ENCODE measurements around the gene SNRPD3. TPM values are rescaled to one million over a fixed set of nuclear protein-coding genes. Genes with fewer than 3 reads are reported as not detected.
"Not testable (repeated sequence)": the region's sequence is repeated elsewhere in the genome, so short reads cannot be mapped to it uniquely, and the experiment has no call there.

SNRPD3 gene
- total RNA-seq, 4 donors from 2014 or later = 63.8 to 110 (median 87.6) TPM

DNA sequence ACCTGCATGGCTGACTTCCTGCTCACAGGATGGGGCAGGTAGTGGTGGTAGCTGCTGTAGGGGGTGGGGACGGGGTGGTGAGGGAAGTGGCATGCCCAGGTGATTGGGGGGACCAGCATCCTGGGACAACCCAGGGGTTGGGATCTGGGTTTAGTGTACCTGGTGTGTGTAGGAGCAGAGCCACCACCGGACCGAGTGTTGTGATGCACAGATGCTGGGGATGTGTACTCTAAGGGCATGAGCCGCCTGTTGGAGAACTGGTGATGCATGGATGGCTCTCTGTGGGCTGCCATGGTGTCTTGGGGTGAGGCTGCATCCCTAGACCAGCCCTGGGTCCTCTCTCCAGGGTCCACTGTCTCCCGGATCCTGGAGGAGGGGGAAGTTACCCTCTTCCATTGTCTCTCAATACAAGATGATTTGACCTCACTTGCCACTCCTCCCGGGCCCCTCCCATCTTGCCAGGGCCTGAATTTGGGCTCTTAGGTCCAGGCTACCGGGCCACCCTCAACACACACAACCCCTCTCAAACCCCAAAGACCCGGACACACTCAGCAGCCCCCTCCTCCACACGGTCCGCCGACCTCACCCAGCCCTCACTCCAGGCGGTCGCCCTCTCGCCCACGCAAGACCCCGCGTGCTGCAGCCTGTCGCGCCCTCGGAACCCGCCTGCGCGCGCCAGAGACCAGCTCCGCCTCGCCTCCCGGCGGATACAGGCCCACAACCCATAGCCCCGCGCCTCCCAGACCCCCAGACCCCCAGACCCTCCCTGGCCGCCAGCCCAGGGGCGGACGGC, 36.5 kb downstream of the SNRPD3 start:
- Histone ChIP-seq H3K27ac (replicated peaks in 1 of 4) (peak overlapping the region; percentile 84 to 88 (median 87)), H3K9me3 (no peaks in the 10 kb centered on the region), H3K36me3 (peaks cover 12 to 25% (median 19%) of the 10 kb centered on the region in 4 donors), H3K4me3 (peak overlapping the region; percentile 74 to 85 (median 80)), H3K27me3 (no peaks in the 10 kb centered on the region), H3K4me1 (peaks cover 10 to 29% (median 21%) of the 10 kb centered on the region in 4 donors)
- intact Hi-C loops (cut with DNase I) = no loop called here
- 10% methylated on average over 28 of the region's 33 CpGs for WGBS
- no peak for TF ChIP-seq EP300 (IDR thresholded peaks at IDR 0.05)
- TF ChIP-seq, protein P1, sequence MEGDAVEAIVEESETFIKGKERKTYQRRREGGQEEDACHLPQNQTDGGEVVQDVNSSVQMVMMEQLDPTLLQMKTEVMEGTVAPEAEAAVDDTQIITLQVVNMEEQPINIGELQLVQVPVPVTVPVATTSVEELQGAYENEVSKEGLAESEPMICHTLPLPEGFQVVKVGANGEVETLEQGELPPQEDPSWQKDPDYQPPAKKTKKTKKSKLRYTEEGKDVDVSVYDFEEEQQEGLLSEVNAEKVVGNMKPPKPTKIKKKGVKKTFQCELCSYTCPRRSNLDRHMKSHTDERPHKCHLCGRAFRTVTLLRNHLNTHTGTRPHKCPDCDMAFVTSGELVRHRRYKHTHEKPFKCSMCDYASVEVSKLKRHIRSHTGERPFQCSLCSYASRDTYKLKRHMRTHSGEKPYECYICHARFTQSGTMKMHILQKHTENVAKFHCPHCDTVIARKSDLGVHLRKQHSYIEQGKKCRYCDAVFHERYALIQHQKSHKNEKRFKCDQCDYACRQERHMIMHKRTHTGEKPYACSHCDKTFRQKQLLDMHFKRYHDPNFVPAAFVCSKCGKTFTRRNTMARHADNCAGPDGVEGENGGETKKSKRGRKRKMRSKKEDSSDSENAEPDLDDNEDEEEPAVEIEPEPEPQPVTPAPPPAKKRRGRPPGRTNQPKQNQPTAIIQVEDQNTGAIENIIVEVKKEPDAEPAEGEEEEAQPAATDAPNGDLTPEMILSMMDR (IDR thresholded peaks at IDR 0.05) = no peak
- TF ChIP-seq POLR2A (IDR thresholded peaks at IDR 0.05; ENCODE audit: low read depth) = no peak
- no peak for DNase-seq (ENCODE audit: extremely low spot score)

DNA sequence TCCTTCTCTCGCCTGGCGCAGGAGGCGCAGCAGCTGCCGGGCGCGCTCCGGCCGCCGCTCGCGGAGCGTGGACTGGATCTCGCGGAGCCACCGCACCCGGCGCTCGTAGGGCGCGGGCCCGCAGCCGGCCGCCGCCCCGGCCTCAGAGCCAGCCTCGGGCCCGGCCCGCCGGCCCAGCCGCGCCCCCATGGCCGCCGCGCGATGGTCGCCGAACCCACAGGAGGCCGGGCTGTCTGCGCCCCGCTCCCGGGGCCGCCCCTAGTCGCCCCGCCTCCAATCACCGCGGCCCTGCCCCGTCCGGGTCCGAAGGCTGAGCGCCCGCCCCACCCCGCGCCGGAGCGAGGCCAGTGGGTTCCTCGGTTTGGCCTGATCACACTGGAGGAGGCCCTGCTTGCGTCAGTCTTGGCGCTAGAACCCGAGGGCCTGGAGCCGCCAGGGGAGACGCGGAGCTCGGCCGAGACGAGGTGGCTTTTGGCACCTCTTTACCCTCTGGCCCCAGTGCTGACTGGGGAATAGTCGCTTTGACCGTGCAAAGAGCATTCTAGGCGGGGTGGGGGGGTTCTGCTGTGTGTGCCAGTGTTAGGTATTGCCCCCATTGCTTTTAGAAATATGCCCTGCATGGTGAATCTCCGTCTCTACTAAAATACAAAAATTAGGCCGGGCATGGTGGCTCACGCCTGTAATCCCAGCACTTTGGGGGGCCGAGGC, 37.2 kb downstream of the SNRPD3 start, which contains the start of gene LRRC75B:
Gene LRRC75B (minus strand): TSS at position 223 of the 708 bp plus-strand sequence. CDS start 34 bp downstream, at position 189.
- peaks cover 10 to 29% (median 21%) of the 10 kb centered on the region in 4 donors for H3K4me1 ChIP-seq
- H3K36me3 ChIP-seq = peaks cover 5 to 18% (median 14%) of the 10 kb centered on the region in 4 donors
- no peaks in the 10 kb centered on the region for H3K27me3 ChIP-seq
- 17% methylated on average over 14 of the region's 72 CpGs for WGBS
- TF ChIP-seq POLR2A (IDR thresholded peaks at IDR 0.05; ENCODE audit: low read depth) (no peak), POLR2AphosphoS5 (IDR thresholded peaks at IDR 0.05) (peak; percentile 76 to 81), EP300 (IDR thresholded peaks at IDR 0.05) (no peak)
- TF ChIP-seq, protein P1 (IDR thresholded peaks at IDR 0.05) = no peak
- no peaks in the 10 kb centered on the region for H3K9me3 ChIP-seq
- peak within 1 kb of the TSS; percentile 84 to 88 (median 87) for H3K27ac ChIP-seq (replicated peaks in 1 of 4)
- intact Hi-C loops (cut with DNase I) = no loop called here
- DNase-seq (ENCODE audit: extremely low spot score) = peak; percentile 94
- peak within 1 kb of the TSS; percentile 74 to 85 (median 80) for H3K4me3 ChIP-seq

DNA sequence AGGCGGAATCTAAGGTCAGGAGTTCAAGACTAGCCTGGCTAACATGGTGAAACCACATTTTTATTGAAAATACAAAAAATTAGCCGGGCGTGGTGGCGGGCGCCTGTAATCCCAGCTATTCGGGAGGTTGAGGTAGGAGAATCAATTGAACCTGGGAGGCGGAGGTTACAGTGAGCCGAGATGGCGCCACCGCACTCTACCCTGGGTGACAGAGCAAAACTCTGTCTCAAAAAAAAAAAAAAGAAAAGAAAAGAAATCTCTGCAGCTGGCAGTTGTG, 37.7 kb downstream of the SNRPD3 start:
- H3K27me3 ChIP-seq; DNase-seq (ENCODE audit: extremely low spot score); intact Hi-C loops (cut with DNase I); H3K9me3 ChIP-seq: not testable (repeated sequence)
- Histone ChIP-seq H3K4me3 (peak overlapping the region; percentile 74 to 85 (median 80)), H3K4me1 (peaks cover 10 to 29% (median 21%) of the 10 kb centered on the region in 4 donors), H3K36me3 (peaks cover 2 to 13% (median 9%) of the 10 kb centered on the region in 4 donors), H3K27ac (replicated peaks in 1 of 4) (peak overlapping the region; percentile 84 to 88 (median 87))
- WGBS = 93% methylated on average over 10 of the region's 10 CpGs

DNA sequence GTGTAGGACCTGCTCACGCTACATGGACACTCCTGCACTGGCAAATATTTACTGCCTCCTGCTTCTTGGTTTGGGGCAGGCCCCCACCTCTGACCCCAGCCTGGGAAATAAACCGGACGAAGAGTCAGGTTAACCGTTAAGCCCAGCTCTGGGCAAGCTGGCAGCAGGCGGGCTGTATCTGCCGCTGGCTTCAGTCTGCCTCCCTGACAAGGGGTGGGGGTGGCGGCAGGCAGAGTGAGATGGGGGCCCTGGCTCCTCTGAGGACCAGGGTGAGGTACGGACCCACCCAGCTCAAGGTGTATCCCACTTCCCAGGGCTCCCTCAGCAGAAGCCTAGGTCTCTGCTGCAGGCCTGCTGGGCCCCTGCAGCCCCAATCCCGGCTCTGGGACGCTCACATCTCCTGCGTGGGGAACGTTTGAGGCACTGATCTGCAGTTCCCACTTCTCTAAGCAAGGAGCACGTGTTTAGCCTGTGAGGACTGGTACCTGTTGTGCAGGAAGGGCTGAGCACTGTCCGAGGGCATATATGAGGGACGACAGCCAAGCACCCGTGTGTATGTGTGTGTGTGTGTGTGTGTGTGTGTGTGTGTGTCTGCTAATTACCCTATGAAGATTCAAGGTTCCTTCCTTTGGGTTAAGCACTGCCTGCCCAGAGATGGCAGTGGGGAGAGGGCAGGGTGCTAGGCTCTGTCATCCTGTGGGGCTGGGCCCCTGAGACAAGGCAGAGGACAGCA, 38.2 kb downstream of the SNRPD3 start:
- DNase-seq (ENCODE audit: extremely low spot score) = no peak
- Histone ChIP-seq H3K9me3 (no peaks in the 10 kb centered on the region), H3K27ac (replicated peaks in 1 of 4) (peak overlapping the region; percentile 84 to 88 (median 87)), H3K4me3 (no peak overlapping the region), H3K27me3 (no peaks in the 10 kb centered on the region), H3K36me3 (peaks cover 0 to 8% (median 6%) of the 10 kb centered on the region in 4 donors), H3K4me1 (peaks cover 10 to 29% (median 21%) of the 10 kb centered on the region in 4 donors)
- intact Hi-C loops (cut with DNase I) = no loop called here
- 78% methylated on average over 10 of the region's 16 CpGs for WGBS
- TF ChIP-seq EP300 (IDR thresholded peaks at IDR 0.05) (no peak), POLR2AphosphoS5 (IDR thresholded peaks at IDR 0.05) (no peak), POLR2A (IDR thresholded peaks at IDR 0.05; ENCODE audit: low read depth) (no peak)
- TF ChIP-seq, protein P1 (IDR thresholded peaks at IDR 0.05) = no peak
